Sciatic nerve (tissue), 2 donors: ENCODE data around the gene TAGLN3. TPM values are rescaled to one million over a fixed set of nuclear protein-coding genes. Genes with fewer than 3 reads are reported as not detected.

Source experiments
- ATAC-seq: fragments of 200-7000 bp; cut with Tn5 transposase; one replicate; pipeline ENCODE4 v1.9.1; 2020; ENCODE audit warnings: mild to moderate bottlenecking, moderate library complexity
- DNase-seq: peaks from one replicate; pipeline ENCODE4 v3.0.0-alpha.2; 2020; ENCODE audit warnings: low spot score
- intact Hi-C: fragments of 100-400 bp; cut with DNase I; formaldehyde crosslinking; loops from one replicate; pipeline ENCODE4 v1.14.2; 2022
- total RNA-seq: library from RNA; stranded (reverse); fragmentation: NEBNext Ultra II Directional; extraction: Animal tissue kit (Norgen Biotek cat#: 25700); gene quantifications from one replicate; pipeline ENCODE4 v1.2.1, GENCODE V29; 2021
- donor health status: DM: no; HTN: no; CAD: no.
- donor health status: DM: no; HTN: no; CAD: no.

TAGLN3 gene
- total RNA-seq, 1 donor from 2014 or later: 0.62 TPM

GRCh38 chr3:112004187-112004586 lies 5.5 kb downstream of the TAGLN3 start:
- intact Hi-C loops: no loop called here

GRCh38 chr3:112004669-112005068 lies 5.9 kb downstream of the TAGLN3 start:
- intact Hi-C loops: no loop called here
- no peak for ATAC-seq
- no peak for DNase-seq

More at GRCh38 chr3:112004187-112004586, 5.5 kb downstream of the TAGLN3 start:
- DNase-seq (no peak), ATAC-seq (no peak)

DNA sequence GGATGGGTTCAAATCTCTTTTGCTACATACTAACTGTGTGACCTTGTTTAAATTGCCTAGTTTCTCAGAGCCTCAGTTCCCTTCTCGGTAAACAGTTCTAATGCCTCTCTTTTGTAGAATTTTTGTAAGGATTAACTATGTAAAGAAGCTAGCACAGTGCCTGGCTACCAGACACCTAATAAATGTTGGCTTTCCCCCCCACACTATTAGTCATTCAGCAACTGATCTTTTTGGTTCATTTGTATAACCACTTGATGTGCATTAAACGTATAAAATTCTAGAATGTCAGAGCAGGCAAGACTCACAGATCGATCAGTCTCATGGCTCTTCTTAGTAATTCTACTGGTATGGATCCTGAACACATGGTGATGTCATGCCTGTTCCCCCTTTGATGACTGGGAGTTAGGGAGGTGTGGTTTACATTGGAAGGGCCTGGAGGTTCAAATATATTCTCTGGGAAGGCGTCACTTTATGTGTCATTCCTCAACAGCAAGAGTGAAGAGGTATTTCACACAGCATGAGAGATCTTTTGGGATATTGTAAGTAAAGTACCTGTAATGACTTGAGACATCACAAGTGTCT lies 6.5 kb downstream of the TAGLN3 start:
- ATAC-seq: no peak
- DNase-seq: no peak
- intact Hi-C loops: no loop called here

GRCh38 chr3:112007633-112008032 lies 8.9 kb downstream of the TAGLN3 start:
- ATAC-seq (peak; percentile 87), DNase-seq (no peak)
- intact Hi-C loops: no loop called here

DNA sequence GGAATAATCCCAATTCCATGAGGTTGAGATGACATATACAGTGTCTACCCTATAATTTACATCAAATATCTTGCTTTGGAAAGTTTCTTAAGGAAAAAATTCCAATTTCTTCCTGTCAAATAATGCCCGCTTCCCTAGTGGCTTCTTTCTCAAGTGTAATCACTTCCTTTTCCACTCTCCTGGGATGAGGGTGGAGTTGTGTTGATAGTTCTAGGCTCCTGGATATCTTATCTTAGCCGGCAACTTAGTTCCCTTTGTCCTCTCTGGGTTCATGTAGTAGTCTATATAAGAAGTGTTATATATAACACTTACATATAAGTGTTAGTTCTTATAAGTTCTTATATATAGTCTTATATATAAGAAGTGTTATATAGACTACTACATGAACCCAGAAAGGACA lies 10.9 kb downstream of the TAGLN3 start:
- intact Hi-C loops: no loop called here
- DNase-seq: no peak
- ATAC-seq: no peak

- DNase-seq (no peak), ATAC-seq (peak; percentile 12)
- intact Hi-C loops: no loop called here
Measured at GRCh38 chr3:112010636-112011035, 11.9 kb downstream of the TAGLN3 start.

DNA sequence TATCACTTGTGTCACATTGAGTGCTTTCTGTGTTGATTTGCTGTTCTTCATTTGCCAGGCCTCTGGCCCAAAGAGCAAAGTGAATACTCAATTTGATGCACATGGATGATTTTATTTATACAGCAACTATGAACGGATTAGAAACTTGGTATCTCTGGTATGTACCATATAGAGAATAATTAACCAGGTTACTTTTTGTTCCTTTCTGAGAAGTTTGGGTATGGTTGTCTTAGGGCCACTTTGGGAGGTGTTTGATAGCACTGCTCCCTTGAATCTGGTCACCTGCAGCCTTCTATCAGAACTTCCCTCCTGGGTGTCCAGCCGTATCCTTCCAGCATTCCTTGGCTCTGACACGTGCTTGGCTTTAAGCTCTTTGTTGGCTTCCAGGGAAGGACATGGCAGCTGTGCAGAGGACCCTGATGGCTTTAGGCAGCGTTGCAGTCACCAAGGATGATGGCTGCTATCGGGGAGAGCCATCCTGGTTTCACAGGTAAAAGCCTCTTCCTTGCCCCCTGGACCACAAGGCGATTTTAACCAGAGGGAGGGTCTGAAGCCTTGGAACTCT lies 12.7 kb downstream of the TAGLN3 start:
- intact Hi-C loops: no loop called here
- DNase-seq (no peak), ATAC-seq (no peak)

GRCh38 chr3:112012205-112012992 lies 13.7 kb downstream of the TAGLN3 start:
- no peak for ATAC-seq
- intact Hi-C loops: no loop called here
- no peak for DNase-seq

- ATAC-seq: peak; percentile 87
- intact Hi-C loops: no loop called here
Measured at GRCh38 chr3:112013058-112013783, 14.5 kb downstream of the TAGLN3 start.

GRCh38 chr3:112013784-112014143 lies 15.0 kb downstream of the TAGLN3 start:
- intact Hi-C loops: no loop called here
- ATAC-seq: no peak
- no peak for DNase-seq

More at GRCh38 chr3:112013058-112013783, 14.5 kb downstream of the TAGLN3 start:
- DNase-seq: peak; percentile 76

- intact Hi-C loops: no loop called here
- ATAC-seq (no peak), DNase-seq (no peak)
Measured at GRCh38 chr3:112017091-112017490, 18.4 kb downstream of the TAGLN3 start.

GRCh38 chr3:112018712-112019111 lies 20.0 kb downstream of the TAGLN3 start:
- no peak for DNase-seq
- ATAC-seq: peak; percentile 25

DNA sequence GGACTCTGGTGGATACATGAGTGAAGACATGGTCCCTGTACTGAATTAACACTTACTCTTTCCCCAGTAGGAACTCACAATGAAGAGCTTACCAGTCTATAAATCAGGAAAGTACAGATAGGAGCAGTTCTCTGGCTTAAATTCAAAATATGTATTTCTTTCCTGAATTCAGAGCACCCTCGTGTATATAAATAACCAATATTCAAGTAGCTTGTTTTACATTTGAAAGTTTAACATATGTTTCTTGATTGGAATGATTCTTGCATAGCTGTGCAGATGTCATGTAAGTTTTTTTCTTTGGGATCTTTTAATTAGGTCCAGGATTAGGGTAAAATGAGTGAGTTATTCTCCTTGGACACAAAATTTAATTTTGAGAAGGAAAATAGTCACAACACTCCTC lies 21.0 kb downstream of the TAGLN3 start:
- DNase-seq: no peak
- intact Hi-C loops: no loop called here
- no peak for ATAC-seq

More at GRCh38 chr3:112018712-112019111, 20.0 kb downstream of the TAGLN3 start:
- intact Hi-C loops: no loop called here

DNA sequence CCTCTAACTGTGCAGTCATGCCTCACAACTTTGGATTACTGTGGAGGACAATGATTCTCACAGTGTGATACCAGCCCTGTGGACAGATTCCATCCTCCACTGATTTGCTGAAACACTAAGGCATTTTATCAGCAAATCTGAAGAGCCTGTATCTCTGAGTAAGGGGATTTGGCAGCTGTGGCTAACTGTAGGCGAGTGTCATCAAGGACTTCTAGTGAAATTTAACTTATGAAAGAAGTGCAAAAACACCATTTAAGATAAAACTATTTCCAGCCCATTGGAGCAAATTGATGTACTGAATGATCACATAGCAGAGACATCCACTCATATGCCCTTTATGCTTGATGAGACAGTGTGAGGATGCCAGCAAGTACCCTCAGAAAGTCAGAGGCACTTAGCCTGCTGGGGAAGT lies 22.0 kb downstream of the TAGLN3 start:
- intact Hi-C loops: no loop called here
- ATAC-seq (no peak), DNase-seq (no peak)

- no peak for ATAC-seq
- intact Hi-C loops: no loop called here
- DNase-seq: no peak
Measured at GRCh38 chr3:112027142-112027541, 28.4 kb downstream of the TAGLN3 start.

DNA sequence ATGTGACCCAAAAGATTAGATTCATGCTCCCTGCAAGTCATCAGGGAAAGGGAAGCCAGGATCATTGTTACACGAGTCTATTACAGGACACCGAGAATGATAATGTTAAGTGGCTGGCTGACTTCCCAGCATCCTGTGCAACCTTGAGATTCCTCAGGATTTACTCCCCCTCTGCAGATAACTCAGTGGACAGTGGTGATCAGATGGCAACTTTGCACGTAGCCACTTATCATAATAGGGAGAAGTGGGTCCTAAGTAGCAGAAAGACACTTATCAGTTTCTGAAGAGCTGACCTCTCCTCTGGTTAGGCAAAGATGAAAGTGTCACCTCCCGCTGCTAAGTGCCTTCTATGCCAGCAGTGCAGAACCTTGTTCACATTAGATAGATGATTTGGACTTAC lies 29.1 kb downstream of the TAGLN3 start:
- DNase-seq: no peak
- ATAC-seq: no peak
- intact Hi-C loops: no loop called here

- DNase-seq (no peak), ATAC-seq (no peak)
- intact Hi-C loops: no loop called here
Measured at GRCh38 chr3:112030901-112031300, 32.2 kb downstream of the TAGLN3 start.

GRCh38 chr3:112032098-112032731 lies 33.5 kb downstream of the TAGLN3 start:
- DNase-seq: no peak
- intact Hi-C loops: no loop called here

GRCh38 chr3:112034436-112034835 lies 35.7 kb downstream of the TAGLN3 start, which contains the start of gene TMPRSS7:
TSS of gene TMPRSS7 (plus strand) at chr3:112034736. CDS start at chr3:112034846, 110 bp downstream.
- DNase-seq: no peak
- intact Hi-C loops: no loop called here
- ATAC-seq: no peak

More at GRCh38 chr3:112032098-112032731, 33.5 kb downstream of the TAGLN3 start:
- no peak for ATAC-seq
